OCI-LY3 (cell line): ENCODE results near the gene NEUROG1.

Experiments
- CTCF ChIP-seq: fragments of 200-600, 300-600 bp; sonication (generic); IDR thresholded peaks from 2 replicates; pipeline ENCODE4 v1.5.1; 2014; ENCODE audit warnings: antibody characterized with exemption, low read length, low read depth
- EZH2phosphoT487 ChIP-seq: fragments of 200-600 bp; shearing (Covaris generic); IDR thresholded peaks from 2 replicates; pipeline ENCODE4 v1.6.1; 2018; ENCODE audit warnings: antibody characterized with exemption, mixed run types, low read depth

GRCh38 chr5:135490245-135491037 lies 45.3 kb downstream of the NEUROG1 start:
- TF ChIP-seq CTCF (no peak), EZH2phosphoT487 (no peak)
